Hindlimb muscle (tissue), 1 donor: ENCODE data around the gene SKAP2. TPM values are rescaled to one million over a fixed set of nuclear protein-coding genes. Genes with fewer than 3 reads are reported as not detected.
"Not testable (repeated sequence)": the region's sequence is repeated elsewhere in the genome, so short reads cannot be mapped to it uniquely, and the experiment has no call there.

Experiments
- DNase-seq: peaks from one replicate; pipeline ENCODE4 v3.0.0-alpha.2; 2013
- polyA plus RNA-seq: library from polyadenylated mRNA; unstranded; fragments of 120-200 nt; gene quantifications from one replicate; pipeline ENCODE4 v1.2.1, GENCODE V29; 2013; ENCODE audit not compliant: insufficient read length

The SKAP2 gene
- polyA plus RNA-seq, 1 donor = 12.1 TPM

- DNase-seq = no peak
Observed at GRCh38 chr7:26857506-26858240, 6.7 kb downstream of the SKAP2 start.

GRCh38 chr7:26857170-26857505, 7.3 kb downstream of the SKAP2 start:
- no peak for DNase-seq

- no peak for DNase-seq
Observed at GRCh38 chr7:26856176-26856985, 8.0 kb downstream of the SKAP2 start.

GRCh38 chr7:26854876-26855855, 9.2 kb downstream of the SKAP2 start:
- no peak for DNase-seq

GRCh38 chr7:26853788-26854393, 10.5 kb downstream of the SKAP2 start:
- DNase-seq = peak; percentile 66

GRCh38 chr7:26850193-26850651, 14.2 kb downstream of the SKAP2 start:
- DNase-seq = no peak

- DNase-seq = no peak
Observed at GRCh38 chr7:26843705-26844104, 20.7 kb downstream of the SKAP2 start.

- no peak for DNase-seq
Observed at GRCh38 chr7:26842897-26843296, 21.5 kb downstream of the SKAP2 start.

- DNase-seq = no peak
Observed at GRCh38 chr7:26841003-26841739, 23.2 kb downstream of the SKAP2 start.

GRCh38 chr7:26836793-26837192, 27.6 kb downstream of the SKAP2 start:
- not testable (repeated sequence) for DNase-seq

- no peak for DNase-seq
Observed at GRCh38 chr7:26815426-26815825, 49.0 kb downstream of the SKAP2 start.

- DNase-seq = peak; percentile 15
Observed at GRCh38 chr7:26813432-26813831, 51.0 kb downstream of the SKAP2 start.

GRCh38 chr7:26794541-26794940, 69.8 kb downstream of the SKAP2 start:
- no peak for DNase-seq

- no peak for DNase-seq
Observed at GRCh38 chr7:26792576-26792975, 71.8 kb downstream of the SKAP2 start.

GRCh38 chr7:26792006-26792405, 72.4 kb downstream of the SKAP2 start:
- no peak for DNase-seq

GRCh38 chr7:26789481-26790184, 74.8 kb downstream of the SKAP2 start:
- DNase-seq = no peak

- DNase-seq = no peak
Observed at GRCh38 chr7:26787701-26788100, 76.7 kb downstream of the SKAP2 start.

- no peak for DNase-seq
Observed at GRCh38 chr7:26784118-26784517, 80.3 kb downstream of the SKAP2 start.

GRCh38 chr7:26782501-26782900, 81.9 kb downstream of the SKAP2 start:
- no peak for DNase-seq

GRCh38 chr7:26779978-26780595, 84.3 kb downstream of the SKAP2 start:
- no peak for DNase-seq
